CD4-positive, alpha-beta T cell treated with Interleukin-17A for 4 hours (primary cell): Measurements from ENCODE around the gene OR2A1.
"Not testable (repeated sequence)": the region's sequence is repeated elsewhere in the genome, so short reads cannot be mapped to it uniquely, and the experiment has no call there.

Experiments used
- DNase-seq: peaks from one replicate; pipeline ENCODE4 v3.0.0-alpha.2; 2020; ENCODE audit warnings: mixed read lengths

The OR2A1 gene

DNA sequence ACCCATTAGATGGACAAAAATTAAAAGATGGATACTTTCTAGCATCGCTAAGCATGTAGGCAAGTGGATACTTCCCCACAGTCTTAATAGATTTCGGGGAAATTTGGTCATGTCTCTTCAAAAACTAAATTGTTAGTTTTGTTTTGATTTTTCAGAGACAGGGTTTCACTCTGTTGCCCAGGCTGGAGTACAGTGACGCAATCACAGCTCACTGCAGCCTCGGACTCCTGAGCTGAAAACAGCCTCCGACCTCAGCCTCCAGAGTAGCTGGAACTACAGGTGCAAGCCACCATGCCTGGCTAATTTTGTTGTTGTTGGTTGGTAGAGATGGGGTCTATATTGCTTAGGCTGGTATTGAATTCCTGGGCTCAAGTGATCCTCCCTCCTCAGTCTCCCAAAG lies 13.6 kb downstream of the OR2A1 start:
- not testable (repeated sequence) for DNase-seq

DNA sequence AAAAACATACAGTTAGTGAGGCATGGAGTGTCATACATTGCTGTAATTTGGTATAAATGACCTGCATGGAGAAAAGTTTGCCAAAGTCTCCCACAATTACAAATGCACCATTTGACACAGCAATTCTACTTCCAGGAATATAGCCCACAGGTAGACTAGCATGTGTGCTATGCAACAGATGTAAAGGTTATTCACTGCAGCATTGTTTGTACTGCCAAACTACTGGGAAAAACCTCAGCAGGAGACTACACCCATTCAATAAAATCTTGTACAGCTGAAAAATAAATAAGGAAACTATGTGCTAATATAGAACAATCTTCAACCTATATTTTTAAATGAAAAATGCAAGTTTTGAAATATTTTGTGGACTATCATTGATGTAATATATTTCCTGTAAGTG lies 17.8 kb downstream of the OR2A1 start:
- DNase-seq = not testable (repeated sequence)

DNA sequence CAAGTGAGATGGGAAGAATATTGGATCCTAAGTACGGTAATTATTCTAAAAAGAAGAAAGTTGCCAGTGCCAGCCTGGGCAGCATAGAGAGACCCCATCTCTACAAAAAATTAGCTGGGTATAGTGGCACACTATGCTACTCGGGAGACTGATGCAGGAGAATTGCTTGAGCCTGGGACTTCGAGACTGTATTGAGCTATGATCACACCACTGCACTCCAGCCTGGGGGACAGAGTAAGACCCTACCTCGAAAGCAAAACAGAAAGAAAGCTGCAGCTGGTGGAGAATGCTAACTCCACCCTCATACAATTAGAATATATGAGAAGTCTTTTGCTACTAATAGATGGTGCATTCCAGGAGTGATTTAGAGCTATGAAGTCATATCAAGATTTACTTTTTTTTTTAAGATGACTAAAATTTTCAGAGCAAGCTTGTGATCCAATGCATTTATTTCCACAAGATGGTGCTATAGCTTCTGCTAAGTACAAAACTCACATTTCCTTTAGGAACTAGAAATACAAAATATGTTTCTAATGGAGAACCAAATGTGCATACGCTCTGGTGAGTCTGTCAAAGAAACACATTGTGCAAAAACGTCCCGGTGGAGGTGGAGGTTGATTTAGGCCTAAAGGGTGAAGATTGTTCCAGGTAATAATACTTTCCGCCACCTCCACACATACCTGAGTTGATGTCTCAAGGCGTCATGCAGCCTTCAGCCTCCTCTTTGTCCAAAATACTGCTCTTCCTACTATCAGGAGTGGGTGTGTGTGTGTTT lies 19.2 kb downstream of the OR2A1 start:
- not testable (repeated sequence) for DNase-seq

DNA sequence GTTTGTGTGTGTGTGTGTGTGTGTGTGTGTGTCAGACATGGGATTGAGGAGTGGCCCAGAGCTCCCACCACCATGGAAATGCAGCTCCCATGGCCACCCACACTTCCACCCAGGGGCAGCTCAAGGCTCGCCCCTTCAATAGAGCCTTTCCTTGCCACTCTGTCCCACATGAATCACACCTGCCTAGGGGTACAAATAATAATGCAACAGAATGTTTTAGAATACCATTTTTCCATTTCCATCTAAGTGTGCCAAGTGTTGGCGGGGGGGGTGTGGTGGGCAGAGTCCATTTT lies 19.7 kb downstream of the OR2A1 start:
- not testable (repeated sequence) for DNase-seq

DNA sequence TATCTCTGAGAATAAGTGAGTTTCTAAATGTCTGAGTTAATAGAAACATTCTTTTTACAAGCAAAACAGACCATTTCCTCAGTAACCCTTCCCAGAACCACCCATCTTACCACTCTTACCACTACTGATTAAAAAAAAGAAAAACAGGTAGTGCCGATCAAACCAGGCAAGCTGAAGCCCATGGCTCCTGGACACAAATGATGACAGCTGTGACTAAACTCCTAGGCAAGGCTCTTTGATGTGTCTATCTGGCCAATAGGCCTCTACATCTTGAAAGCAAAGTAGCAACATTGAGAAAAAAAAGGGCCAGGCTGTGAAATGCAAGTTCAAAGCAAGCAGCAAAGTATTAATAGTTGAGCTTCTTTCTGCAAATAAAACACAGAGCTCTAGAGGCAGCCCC lies 36.4 kb downstream of the OR2A1 start:
- DNase-seq = not testable (repeated sequence)

DNA sequence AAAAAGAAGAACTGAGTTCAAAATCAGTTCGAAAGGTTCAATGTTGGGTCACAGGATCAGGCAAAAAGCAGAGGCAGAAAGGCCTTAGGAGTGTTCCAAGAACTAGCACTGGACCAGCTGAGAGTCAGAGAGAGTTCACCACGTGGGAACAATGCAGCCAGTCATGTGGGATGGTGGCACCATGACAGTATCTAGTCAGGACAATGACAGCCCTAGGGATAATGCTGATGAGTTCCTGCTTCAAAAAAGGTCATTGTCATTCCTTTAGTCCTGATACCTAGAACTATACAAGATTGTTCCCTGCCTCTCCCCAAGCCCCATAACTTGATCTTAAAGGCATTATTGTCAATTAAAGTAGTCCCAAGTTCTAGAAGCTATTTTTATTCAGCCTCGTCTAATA lies 39.4 kb downstream of the OR2A1 start:
- DNase-seq = not testable (repeated sequence)

DNA sequence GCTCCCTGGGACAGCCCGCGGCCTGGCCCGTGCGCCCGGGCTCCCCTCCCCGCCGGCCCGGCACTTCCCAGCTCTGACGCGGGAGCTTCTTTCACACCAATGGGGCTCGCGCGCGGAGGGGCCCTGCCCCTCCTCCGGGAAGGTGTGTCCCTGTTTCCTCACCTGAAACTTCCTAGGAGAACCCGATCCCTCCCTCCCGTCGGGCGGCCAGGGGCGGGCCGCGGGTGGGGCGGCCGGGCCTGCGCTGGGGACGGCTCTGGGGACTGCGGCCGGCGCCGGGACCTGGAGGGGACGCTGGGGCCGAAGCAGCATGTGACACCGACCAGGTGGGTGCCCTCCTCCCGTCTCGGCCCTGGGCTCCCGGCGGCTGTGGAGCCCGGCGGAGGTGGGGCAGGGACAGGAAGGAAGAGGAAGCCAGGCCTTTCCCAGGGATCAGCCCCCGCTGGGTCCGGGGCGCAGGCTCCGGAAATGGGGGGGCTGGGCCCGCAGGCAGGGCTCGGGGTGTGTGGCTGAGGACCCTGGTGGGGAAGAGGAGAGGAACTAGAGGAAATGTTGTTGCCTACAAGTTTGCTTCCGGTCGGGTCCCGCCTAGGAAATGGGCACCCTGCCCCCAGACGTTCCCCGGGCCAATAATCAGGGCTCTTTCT lies 43.1 kb downstream of the OR2A1 start, which contains the start of gene ARHGEF5:
ARHGEF5 (plus strand) TSS at position 227 of the 647 bp plus-strand sequence. CDS start 7,268 bp downstream, outside the sequence.
- not testable (repeated sequence) for DNase-seq

DNA sequence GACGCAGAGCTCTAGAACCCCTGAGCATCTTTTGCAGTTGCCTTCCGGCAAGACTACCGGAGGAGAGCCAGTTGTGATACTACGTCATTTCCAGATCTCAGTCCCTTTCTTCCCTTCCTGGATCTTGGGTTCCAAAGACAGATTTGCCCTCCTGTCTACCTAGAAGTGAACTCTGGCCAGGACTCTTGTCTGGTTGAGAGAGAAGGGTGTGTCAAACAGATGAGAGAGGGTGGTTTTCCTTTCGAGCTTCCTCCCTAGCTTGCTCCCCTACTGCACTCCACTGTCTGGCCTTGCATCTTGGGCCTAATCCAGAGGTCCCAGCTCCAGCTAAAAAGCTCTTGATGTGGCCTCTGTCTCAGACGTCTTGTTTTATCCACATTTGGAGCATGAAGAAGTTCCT lies 44.0 kb downstream of the OR2A1 start:
- not testable (repeated sequence) for DNase-seq

DNA sequence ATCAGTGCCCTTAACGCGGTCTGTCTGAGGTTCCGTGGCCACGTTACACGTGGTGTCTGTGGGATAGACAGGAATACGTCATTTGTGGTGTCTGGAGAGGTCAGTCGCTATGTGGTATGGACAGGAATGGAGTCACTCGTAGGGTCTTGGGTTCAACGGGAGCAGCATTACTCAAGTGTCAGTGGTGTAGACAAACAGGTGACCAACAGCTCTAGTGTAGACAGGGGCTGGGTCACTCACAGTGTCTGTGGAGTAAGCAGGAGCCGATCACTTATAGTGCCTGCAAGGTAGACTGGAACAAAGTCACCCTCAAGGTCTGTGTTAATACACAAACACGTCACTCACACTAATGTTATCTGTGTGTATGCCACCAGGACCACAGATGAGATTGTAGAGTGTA lies 44.6 kb downstream of the OR2A1 start:
- DNase-seq = not testable (repeated sequence)

DNA sequence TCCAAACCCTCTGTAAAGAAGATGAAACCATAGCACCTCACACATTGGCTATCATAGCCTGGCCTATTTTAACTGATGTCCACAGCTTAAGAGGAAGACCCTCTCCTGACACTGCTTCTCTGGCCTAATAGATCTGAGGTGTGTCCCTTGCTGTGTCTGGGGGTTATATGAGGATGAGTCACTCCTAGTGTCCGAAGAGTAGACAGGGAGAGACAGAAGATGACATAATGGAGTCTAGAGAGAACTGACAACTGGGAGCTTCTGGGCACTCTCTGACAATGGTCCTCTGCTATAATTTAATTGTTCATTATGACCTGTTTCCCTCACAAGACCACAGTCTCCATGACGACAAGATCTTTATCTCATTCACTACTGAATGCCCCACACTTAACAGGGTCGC lies 49.8 kb downstream of the OR2A1 start:
- DNase-seq = not testable (repeated sequence)

DNA sequence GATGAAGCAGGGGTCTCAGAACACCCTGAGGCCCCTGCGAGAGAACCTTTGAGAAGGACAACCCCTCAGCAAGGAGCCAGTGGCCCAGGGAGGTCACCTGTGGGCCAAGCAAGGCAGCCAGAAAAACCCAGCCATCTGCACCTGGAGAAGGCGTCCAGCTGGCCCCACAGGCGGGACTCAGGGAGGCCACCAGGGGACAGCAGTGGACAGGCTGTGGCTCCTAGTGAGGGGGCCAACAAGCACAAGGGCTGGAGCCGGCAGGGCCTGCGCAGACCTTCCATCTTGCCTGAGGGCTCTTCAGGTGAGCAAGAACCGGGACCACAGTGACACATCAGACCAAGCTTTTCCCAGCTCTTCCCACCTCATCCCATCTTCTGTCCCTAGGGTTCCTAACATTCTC lies 53.3 kb downstream of the OR2A1 start:
- DNase-seq = not testable (repeated sequence)

DNA sequence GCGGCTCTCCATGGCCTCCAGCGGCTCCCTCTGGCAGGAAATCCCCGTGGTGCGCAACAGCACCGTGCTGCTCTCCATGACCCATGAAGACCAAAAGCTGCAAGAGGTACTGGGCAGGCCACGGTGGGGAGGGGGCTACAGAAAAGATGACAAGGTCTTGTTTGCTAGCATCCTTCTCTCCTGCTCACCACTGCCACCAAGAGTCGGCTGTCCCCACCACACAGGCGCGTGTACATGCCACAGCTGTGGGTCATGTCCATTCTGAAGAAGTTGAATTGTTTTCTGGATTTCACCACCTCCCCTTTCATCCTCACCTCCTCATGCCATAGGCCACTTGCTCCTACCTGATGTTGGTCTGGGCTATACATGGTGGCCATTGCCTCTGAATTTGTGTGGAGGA lies 55.0 kb downstream of the OR2A1 start:
- not testable (repeated sequence) for DNase-seq

DNA sequence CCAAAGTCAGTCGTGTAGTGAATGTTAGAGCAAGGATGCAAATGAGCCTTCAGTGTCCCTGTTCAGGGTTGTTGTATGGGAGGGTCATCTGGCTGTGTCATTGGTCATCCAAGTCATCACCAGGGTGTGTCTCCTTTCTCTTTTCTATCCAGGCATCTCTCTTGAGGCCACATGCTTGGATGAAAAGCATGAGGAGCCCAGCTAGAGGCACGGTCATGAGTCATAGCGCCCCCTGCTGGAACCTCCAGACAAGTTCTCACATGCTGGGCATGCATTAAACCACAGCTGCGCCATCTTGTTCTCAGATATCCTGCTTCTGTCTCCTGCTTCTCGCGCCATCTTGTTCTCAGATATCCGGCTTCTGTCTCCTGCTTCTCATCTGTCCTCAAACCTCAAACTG lies 57.0 kb downstream of the OR2A1 start:
- not testable (repeated sequence) for DNase-seq
